ENCODE measurements around the gene MDK.
A peak's percentile ranks its signal among the peaks of the same experiment; 100 is the strongest.

Gene MDK

GRCh38 chr11:46381048-46381818, at the start of gene MDK:
Gene MDK, plus strand, starts transcription at chr11:46381669. Its CDS starts 389 bp downstream, at chr11:46382058.
- DNase-seq = no peak

- DNase-seq = no peak
These were observed 49.3 kb upstream of the MDK start for GRCh38 chr11:46332093-46332567.

GRCh38 chr11:46332568-46333393, 48.7 kb upstream of the MDK start:
- DNase-seq = no peak

GRCh38 chr11:46333394-46333947, 48.0 kb upstream of the MDK start:
- DNase-seq = no peak

GRCh38 chr11:46334211-46334610, 47.3 kb upstream of the MDK start:
- no peak for DNase-seq

GRCh38 chr11:46335271-46335670, 46.2 kb upstream of the MDK start:
- no peak for DNase-seq

- DNase-seq = no peak
These were observed 45.4 kb upstream of the MDK start for GRCh38 chr11:46335890-46336562.

GRCh38 chr11:46336563-46337180, 44.8 kb upstream of the MDK start:
- DNase-seq = no peak

- DNase-seq = no peak
These were observed 43.7 kb upstream of the MDK start for GRCh38 chr11:46337626-46338345.

GRCh38 chr11:46338636-46338987, 42.9 kb upstream of the MDK start:
- no peak for DNase-seq

- peak; percentile 11 for DNase-seq
These were observed 42.3 kb upstream of the MDK start for GRCh38 chr11:46338988-46339666.

- no peak for DNase-seq
These were observed 41.7 kb upstream of the MDK start for GRCh38 chr11:46339816-46340215.

GRCh38 chr11:46341454-46341853, 40.0 kb upstream of the MDK start:
- DNase-seq = no peak

GRCh38 chr11:46342239-46342638, 39.2 kb upstream of the MDK start:
- no peak for DNase-seq

- DNase-seq = no peak
These were observed 37.9 kb upstream of the MDK start for GRCh38 chr11:46343520-46343919.

GRCh38 chr11:46345131-46345597, 36.3 kb upstream of the MDK start:
- peak; percentile 21 for DNase-seq

- no peak for DNase-seq
These were observed 35.5 kb upstream of the MDK start for GRCh38 chr11:46345881-46346484.

GRCh38 chr11:46346886-46347636, 34.4 kb upstream of the MDK start, which contains the start of gene DGKZ:
Gene DGKZ, plus strand, starts transcription at chr11:46347463. Its CDS starts 197 bp downstream, at chr11:46347660.
- no peak for DNase-seq

GRCh38 chr11:46347637-46348311, 33.7 kb upstream of the MDK start:
- DNase-seq = no peak

Measured in NCI-H510A treated with DMSO at 0.1 percent for 48 hours (cell line).